Measurements from ENCODE around the gene UBE2E2. TPM values are rescaled to one million over a fixed set of nuclear protein-coding genes. Genes with fewer than 3 reads are reported as not detected.

The UBE2E2 gene
- total RNA-seq (2022; extraction: Qiagen RNA extraction), result 44.2 to 52.1 TPM (median 50.9 TPM) in 5 replicates

DNA sequence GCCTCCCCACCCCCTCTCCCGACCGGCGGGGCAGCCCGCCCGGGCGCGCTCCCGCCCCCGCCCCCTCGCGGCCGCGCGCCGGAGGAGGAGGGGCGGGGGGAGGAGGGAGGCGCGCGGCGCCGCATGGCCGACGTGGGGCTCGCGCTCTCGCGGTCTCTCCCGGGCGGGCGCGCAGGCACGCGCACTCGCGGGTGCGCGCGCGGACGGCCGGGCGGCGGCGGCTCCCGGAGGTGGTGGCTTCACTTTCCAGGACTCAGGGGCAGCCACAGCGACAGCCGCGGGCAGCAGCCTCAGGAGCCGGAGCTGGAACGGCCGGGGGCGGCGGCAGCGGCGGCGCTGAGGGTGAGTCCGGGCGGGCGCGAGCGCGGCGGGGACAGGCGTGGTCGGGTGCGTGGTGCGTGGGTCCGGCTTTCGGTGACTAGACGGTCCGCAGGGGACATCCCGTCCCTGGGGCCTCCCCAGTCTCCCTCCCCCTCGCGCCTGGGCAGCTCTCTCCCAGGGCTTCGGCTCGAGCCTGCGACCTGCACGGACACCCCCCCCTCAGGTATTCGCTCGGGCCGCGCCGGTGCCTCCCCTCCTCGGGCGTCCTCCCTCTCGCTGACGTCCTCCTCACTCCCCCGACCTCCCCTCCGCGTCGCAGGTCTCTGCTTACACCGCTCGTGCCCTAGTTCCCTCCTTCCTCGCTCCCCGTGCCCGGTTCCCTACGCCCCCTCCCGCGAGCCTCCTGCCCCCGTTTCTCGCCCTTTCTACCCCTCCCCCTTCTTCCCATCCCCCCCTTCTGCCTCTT lies at the start of gene UBE2E2:
Gene UBE2E2, plus strand, starts transcription at position 407 of the 787 bp plus-strand sequence.

All from A549 treated with dexamethasone at 1 μM for 4 hours (cell line).